GM12891 (cell line): ENCODE results near the gene MINK1.

Source experiments
- POLR2A ChIP-seq: IDR thresholded peaks from 2 replicates; pipeline ENCODE4 v1.6.1; 2011; ENCODE audit warnings: low read depth, low read length, control low read depth
- POLR2AphosphoS5 ChIP-seq: IDR thresholded peaks from 2 replicates; pipeline ENCODE4 v1.6.1; 2011; ENCODE audit warnings: low read depth, low read length, control low read depth
- POU2F2 ChIP-seq: IDR thresholded peaks from 2 replicates; pipeline ENCODE4 v1.6.1; 2011; ENCODE audit warnings: low read depth, mild to moderate bottlenecking, control low read depth, low read length, moderate library complexity

- TF ChIP-seq POLR2A: no peak
- no peak for TF ChIP-seq POLR2AphosphoS5
- no peak for TF ChIP-seq POU2F2
Measured at GRCh38 chr17:4839965-4840892, 7.1 kb downstream of the MINK1 start.
